Naive thymus-derived CD8-positive, alpha-beta T cell (primary cell): ENCODE results near the gene KCNN3. TPM values are rescaled to one million over a fixed set of nuclear protein-coding genes. Genes with fewer than 3 reads are reported as not detected.

Experiments used
- ATAC-seq, 2 donors: fragments of 150-1000 bp; cut with Tn5 transposase in 1 of 2; sonication (Bioruptor Pico), chemical (Tn5 transposase) in 1 of 2; 1 replicate in 1 of 2; 2 replicates in 1 of 2; pipeline ENCODE4 v1.10.0; 2021; ENCODE audit warnings: mild to moderate bottlenecking in 2 of 2, moderate library complexity in 2 of 2
- POLR2A ChIA-PET: fragments of 350-600 bp; sonication (Branson Sonifier 250); formaldehyde crosslinking; loops from one replicate; lab custom pipeline; 2021; ENCODE audit warnings: antibody characterized with exemption; lab: Charles Lee
- DNase-seq, 10 donors: peaks; one replicate each; pipeline versions ENCODE4 v3.0.0 to v3.0.0-alpha.2; 2020 to 2022
- H3K27ac Mint-ChIP-seq, 10 donors: one replicate each; pipeline ENCODE4 v1.8.0; 2020 to 2022; ENCODE audit warnings: mild to moderate bottlenecking in 10 of 10, mixed read lengths in 10 of 10, moderate library complexity in 4 of 10, inconsistent platforms in 1 of 10
- H3K27me3 Mint-ChIP-seq, 5 donors: one replicate each; pipeline ENCODE4 v1.8.0; 2021 to 2022; ENCODE audit warnings: mixed read lengths in 5 of 5
- H3K36me3 Mint-ChIP-seq, 3 donors: one replicate each; pipeline ENCODE4 v1.8.0; 2020 to 2022; ENCODE audit warnings: mixed read lengths in 3 of 3, mild to moderate bottlenecking in 2 of 3, inconsistent platforms in 1 of 3
- H3K4me1 Mint-ChIP-seq, 4 donors: one replicate each; pipeline ENCODE4 v1.8.0; 2021 to 2022; ENCODE audit warnings: mixed read lengths in 4 of 4
- H3K4me3 Mint-ChIP-seq, 10 donors: one replicate each; pipeline ENCODE4 v1.8.0; 2020 to 2022; ENCODE audit warnings: mild to moderate bottlenecking in 10 of 10, mixed read lengths in 10 of 10, moderate library complexity in 6 of 10, inconsistent platforms in 1 of 10
- H3K9me3 Mint-ChIP-seq, 9 donors: one replicate each; pipeline ENCODE4 v1.8.0; 2020 to 2022; ENCODE audit warnings: mixed read lengths in 9 of 9, mild to moderate bottlenecking in 3 of 9, inconsistent platforms in 1 of 9, moderate library complexity in 1 of 9
- polyA plus RNA-seq, 3 donors: library from polyadenylated mRNA; unstranded; fragments of 300-500 nt; fragmentation: Illumina TruSeq; gene quantifications; one replicate each; pipeline ENCODE4 v1.2.3, GENCODE V29; 2021
- total RNA-seq, 8 experiments: library from RNA in 2 of 8; stranded (reverse) in 2 of 8; gene quantifications; one replicate each; pipeline ENCODE4 v1.2.3 and lab custom pipeline; 2021 to 2026

KCNN3 gene
- total and polyA plus RNA-seq, 5 experiments from 2014 or later, result 0.08 TPM; not detected in 4

DNA sequence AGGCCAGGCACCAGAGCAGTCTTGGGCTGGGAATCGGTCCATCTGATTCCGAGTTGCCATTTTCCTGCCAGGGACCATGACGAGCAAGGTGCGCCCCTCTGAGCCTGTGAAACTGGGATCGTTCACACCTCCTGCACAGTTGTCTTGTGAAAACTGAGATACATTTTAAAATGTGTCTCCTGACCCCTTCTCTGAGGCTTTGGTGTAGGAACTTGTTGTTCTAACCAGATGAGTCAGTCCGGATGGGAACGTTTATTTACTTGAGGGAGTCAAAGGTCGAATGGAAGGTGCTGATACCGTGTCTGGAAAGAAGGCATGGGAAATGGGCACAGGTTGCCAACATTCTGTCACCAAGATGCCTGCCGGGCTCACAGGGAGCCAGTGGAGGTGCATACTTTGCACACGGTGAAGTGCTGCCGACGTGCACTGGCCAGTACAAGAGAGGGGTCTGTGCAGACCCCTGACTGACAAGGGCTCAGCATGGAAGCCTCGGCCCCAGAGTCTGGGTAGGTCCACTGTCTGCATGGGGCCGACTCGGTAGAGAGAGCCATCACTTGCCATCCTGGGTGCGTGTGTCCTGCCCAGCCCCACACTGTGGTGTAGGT, 7.4 kb upstream of the KCNN3 start:
- POLR2A ChIA-PET, result interaction anchor here (1.1 kb wide), 1 partner anchor 313 kb away, joined by 3 read pairs; no protein-coding TSS in a partner anchor
- no peak overlapping the region for H3K4me3 Mint-ChIP-seq
- ATAC-seq, result no peak
- H3K9me3 Mint-ChIP-seq, result no peaks in the 10 kb centered on the region
- H3K27me3 Mint-ChIP-seq, result peaks cover 0 to 10% (median 2%) of the 10 kb centered on the region in 5 donors
- peaks cover 0 to 2% (median 0%) of the 10 kb centered on the region in 4 donors for H3K4me1 Mint-ChIP-seq
- no peak overlapping the region for H3K27ac Mint-ChIP-seq
- H3K36me3 Mint-ChIP-seq, result no peaks in the 10 kb centered on the region
- DNase-seq, result no peak

- no peaks in the 10 kb centered on the region for H3K36me3 Mint-ChIP-seq
- POLR2A ChIA-PET, result no interaction called here
- H3K4me3 Mint-ChIP-seq, result no peak overlapping the region
- no peak for DNase-seq
- no peak for ATAC-seq
- H3K27me3 Mint-ChIP-seq, result peaks cover under 1 to 10% (median 3%) of the 10 kb centered on the region in 5 donors
- no peak overlapping the region for H3K27ac Mint-ChIP-seq
- no peaks in the 10 kb centered on the region for H3K9me3 Mint-ChIP-seq
- H3K4me1 Mint-ChIP-seq, result peaks cover 0 to 2% (median 0%) of the 10 kb centered on the region in 4 donors
These were observed 6.8 kb upstream of the KCNN3 start for GRCh38 chr1:154876842-154877369.

DNA sequence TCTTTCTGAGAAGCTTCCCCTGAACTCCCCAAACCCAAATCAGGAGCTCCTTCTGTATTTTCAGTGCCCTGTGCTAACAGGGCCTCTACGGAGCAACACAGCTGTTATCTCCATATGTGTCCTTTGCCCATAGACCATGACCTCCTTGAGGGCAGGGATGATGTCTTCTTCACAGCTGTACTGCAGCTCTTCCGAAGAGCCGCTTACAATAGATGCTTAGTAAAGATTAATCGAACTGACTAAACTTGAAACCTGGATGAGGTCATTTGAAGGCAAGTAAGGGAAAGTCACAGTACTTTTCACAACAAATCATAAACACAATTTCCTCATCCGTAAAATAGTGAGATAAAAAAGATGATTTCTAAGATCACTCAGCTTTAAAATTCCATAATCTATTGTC, 4.4 kb upstream of the KCNN3 start:
- peaks cover 0 to 2% (median 0%) of the 10 kb centered on the region in 3 donors for H3K36me3 Mint-ChIP-seq
- no peak overlapping the region for H3K4me3 Mint-ChIP-seq
- no peaks in the 10 kb centered on the region for H3K9me3 Mint-ChIP-seq
- ATAC-seq, result no peak
- DNase-seq, result no peak
- H3K27me3 Mint-ChIP-seq, result peaks cover 7 to 26% (median 25%) of the 10 kb centered on the region in 5 donors
- H3K4me1 Mint-ChIP-seq, result peaks cover 9 to 16% (median 12%) of the 10 kb centered on the region in 4 donors
- no peak overlapping the region for H3K27ac Mint-ChIP-seq
- POLR2A ChIA-PET, result no interaction called here

- Mint-ChIP-seq H3K4me3 (no peak overlapping the region), H3K36me3 (peaks cover 0 to 2% (median 0%) of the 10 kb centered on the region in 3 donors), H3K27ac (peak overlapping the region in 1 of 10 donors; percentile 18), H3K4me1 (peaks cover 18 to 25% (median 20%) of the 10 kb centered on the region in 4 donors), H3K9me3 (no peaks in the 10 kb centered on the region), H3K27me3 (peaks cover 14 to 37% (median 35%) of the 10 kb centered on the region in 5 donors)
- ATAC-seq (no peak), DNase-seq (no peak)
- POLR2A ChIA-PET, result no interaction called here
These were observed 3.4 kb upstream of the KCNN3 start for GRCh38 chr1:154873321-154873950.

GRCh38 chr1:154871374-154871773, 1.3 kb upstream of the KCNN3 start:
- peaks cover 19 to 25% (median 20%) of the 10 kb centered on the region in 4 donors for H3K4me1 Mint-ChIP-seq
- no peak overlapping the region for H3K4me3 Mint-ChIP-seq
- peaks cover 14 to 51% (median 44%) of the 10 kb centered on the region in 5 donors for H3K27me3 Mint-ChIP-seq
- DNase-seq (no peak), ATAC-seq (no peak)
- peak overlapping the region in 1 of 10 donors; percentile 40 for H3K27ac Mint-ChIP-seq
- no peaks in the 10 kb centered on the region for H3K9me3 Mint-ChIP-seq
- peaks cover 0 to 2% (median 0%) of the 10 kb centered on the region in 3 donors for H3K36me3 Mint-ChIP-seq
- POLR2A ChIA-PET, result no interaction called here

DNA sequence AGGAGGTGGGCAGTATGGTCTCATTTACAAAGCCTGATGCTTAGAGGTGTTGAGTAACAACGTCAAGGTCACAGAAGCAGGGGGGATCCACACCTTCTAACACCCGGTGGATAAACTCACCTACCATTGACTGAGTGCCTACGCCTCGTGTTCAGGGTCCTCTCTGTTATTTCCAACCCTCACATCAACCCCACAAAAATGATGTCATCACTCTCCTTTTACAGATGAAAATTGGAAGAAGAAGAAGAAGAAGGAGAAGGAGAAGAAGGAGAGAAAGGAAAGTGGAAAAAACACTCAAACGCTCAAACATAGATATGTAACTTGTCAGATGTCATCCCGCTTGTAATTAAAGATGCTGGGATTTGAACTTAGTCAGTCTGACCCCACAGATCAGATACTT, 653 bp upstream of the KCNN3 start:
- no peaks in the 10 kb centered on the region for H3K9me3 Mint-ChIP-seq
- peak overlapping the region in 1 of 10 donors; percentile 2 for H3K27ac Mint-ChIP-seq
- H3K4me1 Mint-ChIP-seq, result peaks cover 19 to 25% (median 20%) of the 10 kb centered on the region in 4 donors
- H3K36me3 Mint-ChIP-seq, result peaks cover 0 to 2% (median 0%) of the 10 kb centered on the region in 3 donors
- ATAC-seq, result no peak
- peaks cover 14 to 51% (median 44%) of the 10 kb centered on the region in 5 donors for H3K27me3 Mint-ChIP-seq
- POLR2A ChIA-PET, result no interaction called here
- DNase-seq, result no peak
- peak overlapping the region in 2 of 10 donors; percentile 33 to 52 for H3K4me3 Mint-ChIP-seq

DNA sequence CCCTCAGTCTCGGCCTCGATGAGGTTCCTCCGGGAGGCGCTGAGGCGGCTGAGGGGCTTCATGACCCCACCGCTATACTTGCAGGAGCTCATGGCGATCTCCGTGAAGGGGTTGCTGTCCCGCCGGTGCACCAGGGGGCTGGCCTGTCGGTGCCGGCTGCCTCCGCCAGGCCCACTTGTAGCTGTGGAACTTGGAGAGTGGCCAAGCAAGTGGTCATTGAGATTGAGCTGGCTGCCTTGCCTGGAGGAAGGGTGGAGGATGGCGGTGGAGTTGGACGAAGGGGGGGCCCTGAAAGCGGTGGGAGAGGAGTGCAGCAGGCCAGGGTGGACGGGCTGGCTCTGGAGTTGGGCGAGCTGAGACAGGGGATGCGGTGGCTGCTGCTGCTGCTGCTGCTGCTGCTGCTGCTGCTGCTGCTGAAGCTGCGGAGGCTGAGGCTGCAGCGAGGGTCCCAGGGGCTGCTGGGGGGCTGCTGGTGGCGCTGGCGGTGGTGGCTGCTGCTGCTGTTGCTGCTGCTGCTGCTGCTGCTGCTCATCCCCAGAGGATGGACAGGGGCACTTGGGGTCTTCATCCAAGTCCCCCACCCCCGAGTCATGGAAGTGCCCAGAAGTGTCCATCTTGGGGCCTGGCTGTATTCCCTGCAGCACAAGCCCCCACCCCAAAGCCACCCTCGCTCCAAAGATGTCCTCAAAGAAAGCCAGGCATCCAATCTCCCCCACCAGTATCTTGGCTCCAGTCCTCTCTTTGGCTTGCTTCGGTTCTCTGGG, 548 bp downstream of the KCNN3 start:
- H3K4me3 Mint-ChIP-seq, result peak overlapping the region in 9 of 10 donors; percentile 14 to 55 (median 33)
- H3K4me1 Mint-ChIP-seq, result peaks cover 17 to 25% (median 23%) of the 10 kb centered on the region in 4 donors
- peak in 1 of 10 donors; percentile 61 for DNase-seq
- peaks cover 14 to 52% (median 44%) of the 10 kb centered on the region in 5 donors for H3K27me3 Mint-ChIP-seq
- POLR2A ChIA-PET, result no interaction called here
- H3K9me3 Mint-ChIP-seq, result no peaks in the 10 kb centered on the region
- no peak overlapping the region for H3K27ac Mint-ChIP-seq
- peaks cover 0 to 2% (median 0%) of the 10 kb centered on the region in 3 donors for H3K36me3 Mint-ChIP-seq
- ATAC-seq, result no peak

GRCh38 chr1:154867841-154868605, 2.1 kb downstream of the KCNN3 start:
- POLR2A ChIA-PET, result no interaction called here
- peaks cover 0 to 2% (median 0%) of the 10 kb centered on the region in 3 donors for H3K36me3 Mint-ChIP-seq
- ATAC-seq, result no peak
- peak in 1 of 10 donors; percentile 50 for DNase-seq
- no peak overlapping the region for H3K27ac Mint-ChIP-seq
- H3K4me1 Mint-ChIP-seq, result peaks cover 19 to 32% (median 23%) of the 10 kb centered on the region in 4 donors
- H3K4me3 Mint-ChIP-seq, result no peak overlapping the region
- no peaks in the 10 kb centered on the region for H3K9me3 Mint-ChIP-seq
- H3K27me3 Mint-ChIP-seq, result peaks cover 14 to 52% (median 39%) of the 10 kb centered on the region in 5 donors

GRCh38 chr1:154867064-154867825, 2.8 kb downstream of the KCNN3 start:
- Mint-ChIP-seq H3K36me3 (peaks cover 0 to 2% (median 0%) of the 10 kb centered on the region in 3 donors), H3K9me3 (no peaks in the 10 kb centered on the region), H3K27me3 (peaks cover 11 to 51% (median 39%) of the 10 kb centered on the region in 5 donors), H3K4me1 (peaks cover 19 to 32% (median 23%) of the 10 kb centered on the region in 4 donors), H3K27ac (no peak overlapping the region), H3K4me3 (no peak overlapping the region)
- ATAC-seq (no peak), DNase-seq (peak in 1 of 10 donors; percentile 45)
- POLR2A ChIA-PET, result no interaction called here

DNA sequence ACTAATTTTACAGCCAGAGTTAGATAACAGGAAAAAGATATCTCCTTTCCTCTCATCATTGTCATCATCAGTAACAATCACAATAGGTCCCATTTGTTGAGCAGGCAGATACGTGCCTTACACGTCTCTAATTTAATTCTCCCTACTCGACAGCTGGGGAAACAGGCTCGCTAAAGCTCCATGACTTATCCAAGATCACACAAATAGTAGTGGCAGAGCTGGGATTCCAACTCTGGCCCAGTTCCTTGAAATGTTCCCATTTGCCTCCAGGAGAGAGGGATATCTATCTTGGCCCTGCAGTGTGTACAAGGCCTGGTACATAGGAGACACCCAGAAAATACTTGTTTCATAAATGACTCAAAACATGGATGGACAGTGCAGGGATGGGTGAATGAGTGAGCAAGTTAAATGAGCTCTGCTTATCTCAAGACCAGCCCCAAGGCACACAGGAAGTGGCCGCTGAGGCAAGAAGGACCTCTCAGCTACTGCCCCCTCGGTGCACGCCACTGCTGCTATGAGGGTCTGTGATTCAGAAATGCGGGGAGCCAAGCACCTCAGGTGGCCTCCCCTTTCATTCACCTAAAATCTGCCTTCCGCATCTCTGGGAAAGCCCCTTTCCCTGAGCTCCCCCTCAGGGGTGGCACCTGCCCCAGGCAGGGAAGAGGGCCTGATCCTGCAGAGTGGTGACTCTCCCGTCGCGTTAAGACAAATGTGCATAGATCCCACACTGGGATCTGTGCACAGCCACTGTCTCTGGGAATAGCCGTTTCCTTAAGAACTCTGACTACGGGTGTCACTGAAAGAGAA, 3.6 kb downstream of the KCNN3 start:
- H3K4me1 Mint-ChIP-seq, result peaks cover 18 to 35% (median 21%) of the 10 kb centered on the region in 4 donors
- POLR2A ChIA-PET, result interaction anchor here (1.8 kb wide), 1 partner anchor 75 kb away, joined by 5 read pairs; no protein-coding TSS in a partner anchor
- ATAC-seq (no peak), DNase-seq (peak in 1 of 10 donors; percentile 28)
- H3K27ac Mint-ChIP-seq, result peak overlapping the region in 1 of 10 donors; percentile 4
- H3K27me3 Mint-ChIP-seq, result peaks cover 9 to 52% (median 38%) of the 10 kb centered on the region in 5 donors
- H3K36me3 Mint-ChIP-seq, result peaks cover 0 to 2% (median 0%) of the 10 kb centered on the region in 3 donors
- no peak overlapping the region for H3K4me3 Mint-ChIP-seq
- no peaks in the 10 kb centered on the region for H3K9me3 Mint-ChIP-seq
